ENCODE measurements around the gene WSCD1.

The WSCD1 gene

GRCh38 chr17:6160911-6161855, 91.0 kb downstream of the WSCD1 start:
- no peak for DNase-seq (ENCODE audit: low spot score)

- no peak for DNase-seq (ENCODE audit: low spot score)
Measured at GRCh38 chr17:6162216-6162615, 92.0 kb downstream of the WSCD1 start.

- no peak for DNase-seq (ENCODE audit: low spot score)
Measured at GRCh38 chr17:6162892-6163291, 92.7 kb downstream of the WSCD1 start.

- no peak for DNase-seq (ENCODE audit: low spot score)
Measured at GRCh38 chr17:6163612-6164333, 93.6 kb downstream of the WSCD1 start.

- no peak for DNase-seq (ENCODE audit: low spot score)
Measured at GRCh38 chr17:6164996-6165395, 94.8 kb downstream of the WSCD1 start.

GRCh38 chr17:6165806-6166205, 95.6 kb downstream of the WSCD1 start:
- no peak for DNase-seq (ENCODE audit: low spot score)

GRCh38 chr17:6166492-6167179, 96.5 kb downstream of the WSCD1 start:
- DNase-seq (ENCODE audit: low spot score) = no peak

GRCh38 chr17:6168296-6168695, 98.1 kb downstream of the WSCD1 start:
- DNase-seq (ENCODE audit: low spot score) = no peak

GRCh38 chr17:6170349-6170748, 100.2 kb downstream of the WSCD1 start:
- DNase-seq (ENCODE audit: low spot score) = no peak

GRCh38 chr17:6172642-6173330, 102.6 kb downstream of the WSCD1 start:
- no peak for DNase-seq (ENCODE audit: low spot score)

- DNase-seq (ENCODE audit: low spot score) = no peak
Measured at GRCh38 chr17:6173653-6174052, 103.5 kb downstream of the WSCD1 start.
